H1 (cell line): ENCODE measurements around the gene ZFYVE19. TPM values are rescaled to one million over a fixed set of nuclear protein-coding genes. Genes with fewer than 3 reads are reported as not detected.

Experiments used
- CTCF ChIA-PET: fragments of 300-600 bp; sonication (Branson Sonifier 250); formaldehyde crosslinking; loops from one replicate; lab custom pipeline; 2021; ENCODE audit not compliant: partially characterized antibody; lab: Charles Lee
- POLR2A ChIA-PET: fragments of 300-600 bp; sonication (Branson Sonifier 250); formaldehyde crosslinking; loops from one replicate; lab custom pipeline; 2021; ENCODE audit warnings: inconsistent platforms; ENCODE audit not compliant: partially characterized antibody; lab: Charles Lee
- DNase-seq, 2 experiments: peaks; one replicate each; pipeline versions ENCODE4 v3.0.0 to v3.0.0-alpha.2; 2010 to 2022; ENCODE audit warnings: low spot score in 2 of 2, low read depth in 1 of 2, mixed read lengths in 1 of 2
- FAIRE-seq: peaks from 2 replicates; lab custom pipeline; 2011; peaks lifted over from hg19 to GRCh38; lab: Jason Lieb, UNC
- H2AFZ ChIP-seq: 2 replicates; pipeline ENCODE4 v1.8.1; 2012; ENCODE audit warnings: low read length, inconsistent platforms
- H2AK5ac ChIP-seq: 2 replicates; pipeline ENCODE4 v1.6.1; 2013; ENCODE audit warnings: low read depth, low read length
- H2BK120ac ChIP-seq: replicated peaks from 2 replicates; pipeline ENCODE3; 2013; ENCODE audit warnings: low read depth, low read length, inconsistent platforms
- H2BK12ac ChIP-seq: 2 replicates; pipeline ENCODE4 v1.6.1; 2013; ENCODE audit warnings: low read depth, low read length
- H2BK15ac ChIP-seq: 2 replicates; pipeline ENCODE4 v1.6.1; 2013; ENCODE audit warnings: low read length
- H2BK20ac ChIP-seq: 2 replicates; pipeline ENCODE4 v1.6.1; 2013; ENCODE audit warnings: low read length
- H2BK5ac ChIP-seq: 2 replicates; pipeline ENCODE4 v1.6.1; 2013; ENCODE audit warnings: low read depth, low read length
- H3K14ac ChIP-seq: 2 replicates; pipeline ENCODE4 v1.6.1; 2013; ENCODE audit warnings: inconsistent platforms; ENCODE audit not compliant: insufficient read length
- H3K18ac ChIP-seq: 2 replicates; pipeline ENCODE4 v1.6.1; 2013; ENCODE audit warnings: low read length; ENCODE audit errors: extremely low read depth
- H3K23ac ChIP-seq: 2 replicates; pipeline ENCODE4 v1.6.1; 2013; ENCODE audit warnings: inconsistent platforms; ENCODE audit not compliant: insufficient read length
- H3K23me2 ChIP-seq: 2 replicates; pipeline ENCODE4 v1.6.1; 2013; ENCODE audit warnings: low read depth, low read length
- H3K27ac ChIP-seq: 2 replicates; pipeline ENCODE4 v1.6.1; 2011; ENCODE audit warnings: low read depth, low read length, inconsistent platforms
- H3K27me3 ChIP-seq, 4 experiments: replicated peaks in 1 of 4; 1 replicate in 1 of 4; 2 replicates in 3 of 4; pipeline versions ENCODE4 v1.6.1 to v1.8.1; 2011 to 2013; ENCODE audit warnings: low read length in 3 of 4, mild to moderate bottlenecking in 3 of 4, inconsistent platforms in 2 of 4, mixed read lengths in 2 of 4, moderate library complexity in 1 of 4; ENCODE audit not compliant: control insufficient read depth in 3 of 4, insufficient read depth in 3 of 4; ENCODE audit errors: extremely low read depth in 1 of 4
- H3K36me3 ChIP-seq, 4 experiments: 2 replicates each; pipeline versions ENCODE4 v1.6.1 to v1.8.1; 2011 to 2013; ENCODE audit warnings: mild to moderate bottlenecking in 4 of 4, low read length in 3 of 4, moderate library complexity in 2 of 4, control low read depth in 1 of 4, inconsistent platforms in 1 of 4; ENCODE audit not compliant: insufficient read depth in 4 of 4, control insufficient read depth in 2 of 4
- H3K4ac ChIP-seq: replicated peaks from 2 replicates; pipeline ENCODE3; 2013; ENCODE audit warnings: low read length, low read depth, mixed read lengths, inconsistent platforms; ENCODE audit not compliant: insufficient read length
- H3K4me1 ChIP-seq, 4 experiments: replicated peaks in 1 of 4; 1 replicate in 1 of 4; 2 replicates in 3 of 4; pipeline versions ENCODE4 v1.6.1 to v1.8.1; 2011 to 2013; ENCODE audit warnings: low read length in 3 of 4, inconsistent platforms in 2 of 4, mixed read lengths in 1 of 4; ENCODE audit not compliant: insufficient read depth in 4 of 4, control insufficient read depth in 3 of 4
- H3K4me2 ChIP-seq, 2 experiments: 2 replicates each; pipeline versions ENCODE4 v1.6.1 to v1.8.1; 2011 to 2013; ENCODE audit warnings: low read depth in 2 of 2, low read length in 2 of 2, control low read depth in 1 of 2, inconsistent platforms in 1 of 2, mild to moderate bottlenecking in 1 of 2; ENCODE audit not compliant: insufficient read depth in 1 of 2
- H3K4me3 ChIP-seq, 4 experiments: fragments of 200-600, 300-600 bp in 1 of 4; sonication (generic), shearing (Covaris generic), sonication (Bioruptor Twin) in 1 of 4; 2 replicates each; pipeline versions ENCODE4 v1.5.1 to v1.8.1; 2011 to 2016; ENCODE audit warnings: low read length in 4 of 4, low read depth in 3 of 4, control low read depth in 2 of 4, inconsistent platforms in 2 of 4, mild to moderate bottlenecking in 2 of 4, mixed read lengths in 1 of 4, moderate library complexity in 1 of 4; ENCODE audit not compliant: insufficient read depth in 2 of 4; ENCODE audit errors: extremely low read depth in 1 of 4
- H3K56ac ChIP-seq: replicated peaks from 2 replicates; pipeline ENCODE3; 2013; ENCODE audit warnings: low read depth, mild to moderate bottlenecking, mixed read lengths, low read length, inconsistent platforms; ENCODE audit not compliant: insufficient read length
- H3K79me1 ChIP-seq: 2 replicates; pipeline ENCODE4 v1.6.1; 2013; ENCODE audit warnings: low read depth, low read length, control low read depth
- H3K79me2 ChIP-seq, 2 experiments: 2 replicates each; pipeline versions ENCODE4 v1.6.1 to v1.8.1; 2012 to 2013; ENCODE audit warnings: low read length in 2 of 2, mild to moderate bottlenecking in 2 of 2, inconsistent platforms in 1 of 2; ENCODE audit not compliant: insufficient read depth in 2 of 2, control insufficient read depth in 1 of 2
- H3K9ac ChIP-seq, 4 experiments: replicated peaks in 1 of 4; 1 replicate in 1 of 4; 2 replicates in 3 of 4; pipeline versions ENCODE4 v1.6.1 to v1.8.1; 2011 to 2013; ENCODE audit warnings: low read depth in 3 of 4, low read length in 3 of 4, control low read depth in 2 of 4, mild to moderate bottlenecking in 2 of 4, moderate library complexity in 2 of 4, inconsistent platforms in 1 of 4; ENCODE audit errors: extremely low read depth in 1 of 4
- H3K9me3 ChIP-seq, 2 experiments: 2 replicates each; pipeline versions ENCODE4 v1.6.1 to v1.8.1; 2012 to 2013; ENCODE audit warnings: mild to moderate bottlenecking in 2 of 2, moderate library complexity in 2 of 2, control low read depth in 1 of 2, inconsistent platforms in 1 of 2, low read depth in 1 of 2, low read length in 1 of 2, mixed read lengths in 1 of 2; ENCODE audit not compliant: insufficient read depth in 2 of 2
- H4K20me1 ChIP-seq, 2 experiments: replicated peaks in 1 of 2; 2 replicates each; pipeline versions ENCODE3 to v1.8.1; 2011 to 2013; ENCODE audit warnings: inconsistent platforms in 2 of 2, low read length in 2 of 2, mild to moderate bottlenecking in 1 of 2; ENCODE audit not compliant: insufficient read depth in 2 of 2, control insufficient read depth in 1 of 2
- H4K5ac ChIP-seq: 2 replicates; pipeline ENCODE4 v1.6.1; 2013; ENCODE audit warnings: low read length, low read depth, mixed read lengths, inconsistent platforms; ENCODE audit not compliant: insufficient read length
- H4K8ac ChIP-seq: 2 replicates; pipeline ENCODE4 v1.8.0; 2013; ENCODE audit warnings: mild to moderate bottlenecking, moderate library complexity, low read length, inconsistent platforms; ENCODE audit not compliant: insufficient read depth; ENCODE audit errors: extremely low read depth
- H4K91ac ChIP-seq: replicated peaks from 2 replicates; pipeline ENCODE3; 2013; ENCODE audit warnings: low read length, mixed read lengths, inconsistent platforms; ENCODE audit not compliant: insufficient read length
- ATF2 ChIP-seq: IDR thresholded peaks from 2 replicates; pipeline ENCODE4 v1.6.1; 2012; ENCODE audit warnings: low read length, inconsistent platforms
- CTBP2 ChIP-seq: IDR thresholded peaks from 2 replicates; pipeline ENCODE4 v1.7.0; 2011; ENCODE audit warnings: borderline replicate concordance, mild to moderate bottlenecking, moderate library complexity, mixed read lengths, low read length; ENCODE audit not compliant: insufficient read depth, insufficient read length
- FOSL1 ChIP-seq: IDR thresholded peaks from 2 replicates; pipeline ENCODE4 v1.6.1; 2011; ENCODE audit warnings: mild to moderate bottlenecking, low read depth, low read length, moderate library complexity; ENCODE audit not compliant: insufficient read depth
- GTF2F1 ChIP-seq: IDR thresholded peaks from 2 replicates; pipeline ENCODE4 v1.6.1; 2012; ENCODE audit warnings: low read depth, low read length, improper control_type of control experiment, borderline replicate concordance
- POLR2AphosphoS5 ChIP-seq: IDR thresholded peaks from 2 replicates; pipeline ENCODE4 v1.6.1; 2011; ENCODE audit warnings: low read depth, low read length
- POU5F1 ChIP-seq: IDR thresholded peaks from 2 replicates; pipeline ENCODE4 v1.6.1; 2011; ENCODE audit warnings: low read depth, mild to moderate bottlenecking, low read length, moderate library complexity
- RFX5 ChIP-seq: IDR thresholded peaks from 2 replicates; pipeline ENCODE4 v1.6.1; 2011; ENCODE audit warnings: low read depth, low read length, improper control_type of control experiment, borderline replicate concordance
- SAP30 ChIP-seq: fragments of 300-600 bp; sonication (generic); IDR thresholded peaks from 2 replicates; pipeline ENCODE4 v1.7.1; 2012; ENCODE audit warnings: low read length, moderate library complexity, mild to moderate bottlenecking, inconsistent platforms; ENCODE audit not compliant: insufficient read depth, insufficient replicate concordance
- SIRT6 ChIP-seq: IDR thresholded peaks from one replicate; pipeline ENCODE4 v1.7.1; 2012; ENCODE audit warnings: low read length, inconsistent platforms
- SP1 ChIP-seq: IDR thresholded peaks from 2 replicates; pipeline ENCODE4 v1.6.1; 2011; ENCODE audit warnings: low read depth, low read length
- SP4 ChIP-seq: IDR thresholded peaks from 2 replicates; pipeline ENCODE4 v1.6.1; 2012; ENCODE audit warnings: low read length, inconsistent platforms
- WGBS, 2 experiments: shearing (Covaris generic) in 1 of 2; methylation state at CpG; one replicate each; pipeline versions ENCODE4 v1.1.6 to v1.1.7; 2013 to 2015; ENCODE audit warnings: low lambda C conversion rate in 2 of 2, mixed read lengths in 2 of 2, inconsistent platforms in 1 of 2, low coverage in 1 of 2, missing lambda C conversion rate in 1 of 2; ENCODE audit not compliant: insufficient replicate concordance in 2 of 2, insufficient coverage in 1 of 2, insufficient read length in 1 of 2; ENCODE audit errors: extremely low coverage in 1 of 2, missing lambda C conversion rate in 1 of 2; 5-methylcytosine and 5-hydroxymethylcytosine counted together
- polyA plus RNA-seq, 7 experiments: library from polyadenylated mRNA; depleted of rRNA in 3 of 7; stranded (reverse) in 5 of 7; unstranded in 2 of 7; fragments of >200 nt in 5 of 7; fragments of 200-250 nt in 2 of 7; gene quantifications; 1 replicate in 5 of 7; 2 replicates in 1 of 7; 4 replicates in 1 of 7; pipeline versions ENCODE4 v1.2.1 to v1.2.3, GENCODE V29; 2011 to 2013; ENCODE audit warnings: missing spikeins in 2 of 7, mixed read lengths in 2 of 7
- total RNA-seq: library from RNA; stranded (reverse); fragmentation: NEBNext Ultra II Directional; extraction: Animal tissue kit (Norgen Biotek cat#: 25700); gene quantifications from 2 replicates; pipeline ENCODE4 v1.2.1, GENCODE V29; 2021

ZFYVE19 gene
- total and polyA plus RNA-seq, 2 of the 8 experiments (the other 6 are each of a cell fraction or from before 2014, with no cell fraction given), result 11.2 to 21.8 TPM

- no peak overlapping the region for H2AK5ac ChIP-seq
- no peaks in the 10 kb centered on the region for H3K79me2 ChIP-seq
- TF ChIP-seq RFX5 (no peak), ATF2 (no peak), SAP30 (no peak), SP4 (no peak), SIRT6 (no peak), FOSL1 (no peak), SP1 (no peak), GTF2F1 (no peak), POLR2AphosphoS5 (no peak), CTBP2 (no peak), POU5F1 (no peak)
- TF ChIP-seq, all 59 proteins: peak for 0
- H3K27me3 ChIP-seq, result no peaks in the 10 kb centered on the region
- H3K23me2 ChIP-seq, result no peaks in the 10 kb centered on the region
- no peaks in the 10 kb centered on the region for H3K4me1 ChIP-seq
- FAIRE-seq, result no peak
- no peak overlapping the region for H4K91ac ChIP-seq
- no peak for DNase-seq
- H3K36me3 ChIP-seq, result no peaks in the 10 kb centered on the region
- no peak overlapping the region for H3K56ac ChIP-seq
- H4K8ac ChIP-seq, result no peak overlapping the region
- H3K9ac ChIP-seq, result no peak overlapping the region
- no peak overlapping the region for H2BK15ac ChIP-seq
- no peak overlapping the region for H2BK120ac ChIP-seq
- no peak overlapping the region for H2AFZ ChIP-seq
- no peak overlapping the region for H2BK12ac ChIP-seq
- no peak overlapping the region for H3K4me2 ChIP-seq
- H3K4ac ChIP-seq, result no peak overlapping the region
- no peaks in the 10 kb centered on the region for H4K20me1 ChIP-seq
- H4K5ac ChIP-seq, result no peak overlapping the region
- H3K14ac ChIP-seq, result no peak overlapping the region
- no peak overlapping the region for H3K27ac ChIP-seq
- H3K9me3 ChIP-seq, result no peaks in the 10 kb centered on the region
- no peak overlapping the region for H2BK20ac ChIP-seq
- H3K4me3 ChIP-seq, result no peak overlapping the region
- ChIA-PET POLR2A (no interaction called here), CTCF (interaction anchor here (2.2 to 3.7 kb wide), 2 partner anchors 10 to 32 kb away, joined by 5 to 18 read pairs; no protein-coding TSS in a partner anchor)
- H3K79me1 ChIP-seq, result no peaks in the 10 kb centered on the region
- H2BK5ac ChIP-seq, result no peak overlapping the region
- 88% methylated on average over 4 of the region's 4 CpGs; no CpG with 5 or more reads in 1 of the 2 experiments for WGBS, 2 experiments
- H3K18ac ChIP-seq, result no peak overlapping the region
- no peak overlapping the region for H3K23ac ChIP-seq
Measured at GRCh38 chr15:40826423-40827075, 19.7 kb downstream of the ZFYVE19 start.
